H1 (cell line): ENCODE measurements around the gene MAPK8IP1. TPM values are rescaled to one million over a fixed set of nuclear protein-coding genes. Genes with fewer than 3 reads are reported as not detected.

Source experiments
- CTCF ChIA-PET: fragments of 300-600 bp; sonication (Branson Sonifier 250); formaldehyde crosslinking; loops from one replicate; lab custom pipeline; 2021; ENCODE audit not compliant: partially characterized antibody; lab: Charles Lee
- POLR2A ChIA-PET: fragments of 300-600 bp; sonication (Branson Sonifier 250); formaldehyde crosslinking; loops from one replicate; lab custom pipeline; 2021; ENCODE audit warnings: inconsistent platforms; ENCODE audit not compliant: partially characterized antibody; lab: Charles Lee
- DNase-seq, 2 experiments: peaks; one replicate each; pipeline versions ENCODE4 v3.0.0 to v3.0.0-alpha.2; 2010 to 2022; ENCODE audit warnings: low spot score in 2 of 2, low read depth in 1 of 2, mixed read lengths in 1 of 2
- FAIRE-seq: peaks from 2 replicates; lab custom pipeline; 2011; peaks lifted over from hg19 to GRCh38; lab: Jason Lieb, UNC
- H2AFZ ChIP-seq: 2 replicates; pipeline ENCODE4 v1.8.1; 2012; ENCODE audit warnings: low read length, inconsistent platforms
- H2AK5ac ChIP-seq: 2 replicates; pipeline ENCODE4 v1.6.1; 2013; ENCODE audit warnings: low read depth, low read length
- H2BK120ac ChIP-seq: replicated peaks from 2 replicates; pipeline ENCODE3; 2013; ENCODE audit warnings: low read depth, low read length, inconsistent platforms
- H2BK12ac ChIP-seq: 2 replicates; pipeline ENCODE4 v1.6.1; 2013; ENCODE audit warnings: low read depth, low read length
- H2BK15ac ChIP-seq: 2 replicates; pipeline ENCODE4 v1.6.1; 2013; ENCODE audit warnings: low read length
- H2BK20ac ChIP-seq: 2 replicates; pipeline ENCODE4 v1.6.1; 2013; ENCODE audit warnings: low read length
- H2BK5ac ChIP-seq: 2 replicates; pipeline ENCODE4 v1.6.1; 2013; ENCODE audit warnings: low read depth, low read length
- H3K14ac ChIP-seq: 2 replicates; pipeline ENCODE4 v1.6.1; 2013; ENCODE audit warnings: inconsistent platforms; ENCODE audit not compliant: insufficient read length
- H3K18ac ChIP-seq: 2 replicates; pipeline ENCODE4 v1.6.1; 2013; ENCODE audit warnings: low read length; ENCODE audit errors: extremely low read depth
- H3K23ac ChIP-seq: 2 replicates; pipeline ENCODE4 v1.6.1; 2013; ENCODE audit warnings: inconsistent platforms; ENCODE audit not compliant: insufficient read length
- H3K23me2 ChIP-seq: 2 replicates; pipeline ENCODE4 v1.6.1; 2013; ENCODE audit warnings: low read depth, low read length
- H3K27ac ChIP-seq: 2 replicates; pipeline ENCODE4 v1.6.1; 2011; ENCODE audit warnings: low read depth, low read length, inconsistent platforms
- H3K27me3 ChIP-seq, 4 experiments: replicated peaks in 1 of 4; 1 replicate in 1 of 4; 2 replicates in 3 of 4; pipeline versions ENCODE4 v1.6.1 to v1.8.1; 2011 to 2013; ENCODE audit warnings: low read length in 3 of 4, mild to moderate bottlenecking in 3 of 4, inconsistent platforms in 2 of 4, mixed read lengths in 2 of 4, moderate library complexity in 1 of 4; ENCODE audit not compliant: control insufficient read depth in 3 of 4, insufficient read depth in 3 of 4; ENCODE audit errors: extremely low read depth in 1 of 4
- H3K36me3 ChIP-seq, 4 experiments: 2 replicates each; pipeline versions ENCODE4 v1.6.1 to v1.8.1; 2011 to 2013; ENCODE audit warnings: mild to moderate bottlenecking in 4 of 4, low read length in 3 of 4, moderate library complexity in 2 of 4, control low read depth in 1 of 4, inconsistent platforms in 1 of 4; ENCODE audit not compliant: insufficient read depth in 4 of 4, control insufficient read depth in 2 of 4
- H3K4ac ChIP-seq: replicated peaks from 2 replicates; pipeline ENCODE3; 2013; ENCODE audit warnings: low read length, low read depth, mixed read lengths, inconsistent platforms; ENCODE audit not compliant: insufficient read length
- H3K4me1 ChIP-seq, 4 experiments: replicated peaks in 1 of 4; 1 replicate in 1 of 4; 2 replicates in 3 of 4; pipeline versions ENCODE4 v1.6.1 to v1.8.1; 2011 to 2013; ENCODE audit warnings: low read length in 3 of 4, inconsistent platforms in 2 of 4, mixed read lengths in 1 of 4; ENCODE audit not compliant: insufficient read depth in 4 of 4, control insufficient read depth in 3 of 4
- H3K4me2 ChIP-seq, 2 experiments: 2 replicates each; pipeline versions ENCODE4 v1.6.1 to v1.8.1; 2011 to 2013; ENCODE audit warnings: low read depth in 2 of 2, low read length in 2 of 2, control low read depth in 1 of 2, inconsistent platforms in 1 of 2, mild to moderate bottlenecking in 1 of 2; ENCODE audit not compliant: insufficient read depth in 1 of 2
- H3K4me3 ChIP-seq, 4 experiments: fragments of 200-600, 300-600 bp in 1 of 4; sonication (generic), shearing (Covaris generic), sonication (Bioruptor Twin) in 1 of 4; 2 replicates each; pipeline versions ENCODE4 v1.5.1 to v1.8.1; 2011 to 2016; ENCODE audit warnings: low read length in 4 of 4, low read depth in 3 of 4, control low read depth in 2 of 4, inconsistent platforms in 2 of 4, mild to moderate bottlenecking in 2 of 4, mixed read lengths in 1 of 4, moderate library complexity in 1 of 4; ENCODE audit not compliant: insufficient read depth in 2 of 4; ENCODE audit errors: extremely low read depth in 1 of 4
- H3K56ac ChIP-seq: replicated peaks from 2 replicates; pipeline ENCODE3; 2013; ENCODE audit warnings: low read depth, mild to moderate bottlenecking, mixed read lengths, low read length, inconsistent platforms; ENCODE audit not compliant: insufficient read length
- H3K79me1 ChIP-seq: 2 replicates; pipeline ENCODE4 v1.6.1; 2013; ENCODE audit warnings: low read depth, low read length, control low read depth
- H3K79me2 ChIP-seq, 2 experiments: 2 replicates each; pipeline versions ENCODE4 v1.6.1 to v1.8.1; 2012 to 2013; ENCODE audit warnings: low read length in 2 of 2, mild to moderate bottlenecking in 2 of 2, inconsistent platforms in 1 of 2; ENCODE audit not compliant: insufficient read depth in 2 of 2, control insufficient read depth in 1 of 2
- H3K9ac ChIP-seq, 4 experiments: replicated peaks in 1 of 4; 1 replicate in 1 of 4; 2 replicates in 3 of 4; pipeline versions ENCODE4 v1.6.1 to v1.8.1; 2011 to 2013; ENCODE audit warnings: low read depth in 3 of 4, low read length in 3 of 4, control low read depth in 2 of 4, mild to moderate bottlenecking in 2 of 4, moderate library complexity in 2 of 4, inconsistent platforms in 1 of 4; ENCODE audit errors: extremely low read depth in 1 of 4
- H3K9me3 ChIP-seq, 2 experiments: 2 replicates each; pipeline versions ENCODE4 v1.6.1 to v1.8.1; 2012 to 2013; ENCODE audit warnings: mild to moderate bottlenecking in 2 of 2, moderate library complexity in 2 of 2, control low read depth in 1 of 2, inconsistent platforms in 1 of 2, low read depth in 1 of 2, low read length in 1 of 2, mixed read lengths in 1 of 2; ENCODE audit not compliant: insufficient read depth in 2 of 2
- H4K20me1 ChIP-seq, 2 experiments: replicated peaks in 1 of 2; 2 replicates each; pipeline versions ENCODE3 to v1.8.1; 2011 to 2013; ENCODE audit warnings: inconsistent platforms in 2 of 2, low read length in 2 of 2, mild to moderate bottlenecking in 1 of 2; ENCODE audit not compliant: insufficient read depth in 2 of 2, control insufficient read depth in 1 of 2
- H4K5ac ChIP-seq: 2 replicates; pipeline ENCODE4 v1.6.1; 2013; ENCODE audit warnings: low read length, low read depth, mixed read lengths, inconsistent platforms; ENCODE audit not compliant: insufficient read length
- H4K8ac ChIP-seq: 2 replicates; pipeline ENCODE4 v1.8.0; 2013; ENCODE audit warnings: mild to moderate bottlenecking, moderate library complexity, low read length, inconsistent platforms; ENCODE audit not compliant: insufficient read depth; ENCODE audit errors: extremely low read depth
- H4K91ac ChIP-seq: replicated peaks from 2 replicates; pipeline ENCODE3; 2013; ENCODE audit warnings: low read length, mixed read lengths, inconsistent platforms; ENCODE audit not compliant: insufficient read length
- BCL11A ChIP-seq, 2 experiments: IDR thresholded peaks; one replicate each; pipeline ENCODE4 v1.6.1; 2011; ENCODE audit warnings: low read depth in 2 of 2, low read length in 2 of 2, mild to moderate bottlenecking in 2 of 2
- BRCA1 ChIP-seq: IDR thresholded peaks from 2 replicates; pipeline ENCODE4 v1.6.1; 2012; ENCODE audit warnings: low read depth, low read length, improper control_type of control experiment
- CBX5 ChIP-seq: fragments of 300-800, 300-1000 bp; sonication (generic); IDR thresholded peaks from 2 replicates; pipeline ENCODE4 v1.7.1; 2016; ENCODE audit warnings: antibody characterized with exemption, low read length, low read depth
- CREB1 ChIP-seq: IDR thresholded peaks from 2 replicates; pipeline ENCODE4 v1.6.1; 2012; ENCODE audit warnings: inconsistent platforms
- EP300 ChIP-seq, 2 experiments: IDR thresholded peaks; 1 replicate in 1 of 2; 2 replicates in 1 of 2; pipeline ENCODE4 v1.6.1; 2011 to 2012; ENCODE audit warnings: low read depth in 2 of 2, low read length in 2 of 2, mild to moderate bottlenecking in 2 of 2, borderline replicate concordance in 1 of 2, inconsistent platforms in 1 of 2, moderate library complexity in 1 of 2
- EZH2 ChIP-seq: fragments of 200-600 bp; sonication (generic); IDR thresholded peaks from 2 replicates; pipeline ENCODE4 v1.7.1; 2012; ENCODE audit warnings: low read depth, mild to moderate bottlenecking, moderate library complexity, low read length, inconsistent platforms; ENCODE audit not compliant: severe bottlenecking
- NRF1 ChIP-seq: IDR thresholded peaks from 2 replicates; pipeline ENCODE4 v1.6.1; 2011; ENCODE audit warnings: mild to moderate bottlenecking, low read depth, low read length, improper control_type of control experiment
- POLR2A ChIP-seq, 2 experiments: IDR thresholded peaks; 1 replicate in 1 of 2; 2 replicates in 1 of 2; pipeline ENCODE4 v1.6.1; 2011; ENCODE audit warnings: low read depth in 2 of 2, low read length in 2 of 2, mild to moderate bottlenecking in 2 of 2; ENCODE audit errors: control extremely low read depth in 1 of 2
- SP2 ChIP-seq: IDR thresholded peaks from 2 replicates; pipeline ENCODE4 v1.6.1; 2012; ENCODE audit warnings: mild to moderate bottlenecking, low read length, inconsistent platforms
- TBP ChIP-seq: IDR thresholded peaks from 2 replicates; pipeline ENCODE4 v1.6.1; 2011; ENCODE audit warnings: low read depth, low read length, improper control_type of control experiment
- YY1 ChIP-seq: IDR thresholded peaks from 2 replicates; pipeline ENCODE4 v1.6.1; 2011; ENCODE audit warnings: low read depth, mild to moderate bottlenecking, low read length
- ZNF274 ChIP-seq: IDR thresholded peaks from 2 replicates; pipeline ENCODE4 v1.7.0; 2012; ENCODE audit warnings: low read length, borderline replicate concordance; ENCODE audit errors: extremely low read depth
- WGBS, 2 experiments: shearing (Covaris generic) in 1 of 2; methylation state at CpG; one replicate each; pipeline versions ENCODE4 v1.1.6 to v1.1.7; 2013 to 2015; ENCODE audit warnings: low lambda C conversion rate in 2 of 2, mixed read lengths in 2 of 2, inconsistent platforms in 1 of 2, low coverage in 1 of 2, missing lambda C conversion rate in 1 of 2; ENCODE audit not compliant: insufficient replicate concordance in 2 of 2, insufficient coverage in 1 of 2, insufficient read length in 1 of 2; ENCODE audit errors: extremely low coverage in 1 of 2, missing lambda C conversion rate in 1 of 2; 5-methylcytosine and 5-hydroxymethylcytosine counted together
- polyA plus RNA-seq, 7 experiments: library from polyadenylated mRNA; depleted of rRNA in 3 of 7; stranded (reverse) in 5 of 7; unstranded in 2 of 7; fragments of >200 nt in 5 of 7; fragments of 200-250 nt in 2 of 7; gene quantifications; 1 replicate in 5 of 7; 2 replicates in 1 of 7; 4 replicates in 1 of 7; pipeline versions ENCODE4 v1.2.1 to v1.2.3, GENCODE V29; 2011 to 2013; ENCODE audit warnings: missing spikeins in 2 of 7, mixed read lengths in 2 of 7
- total RNA-seq: library from RNA; stranded (reverse); fragmentation: NEBNext Ultra II Directional; extraction: Animal tissue kit (Norgen Biotek cat#: 25700); gene quantifications from 2 replicates; pipeline ENCODE4 v1.2.1, GENCODE V29; 2021
- TF ChIP-seq, protein P1 (sequence below): IDR thresholded peaks from 2 replicates; pipeline ENCODE4 v1.6.1; 2012; ENCODE audit warnings: inconsistent platforms

Gene MAPK8IP1
- total and polyA plus RNA-seq, 2 of the 8 experiments (the other 6 are each of a cell fraction or from before 2014, with no cell fraction given) = 32.4 to 40.1 TPM

DNA sequence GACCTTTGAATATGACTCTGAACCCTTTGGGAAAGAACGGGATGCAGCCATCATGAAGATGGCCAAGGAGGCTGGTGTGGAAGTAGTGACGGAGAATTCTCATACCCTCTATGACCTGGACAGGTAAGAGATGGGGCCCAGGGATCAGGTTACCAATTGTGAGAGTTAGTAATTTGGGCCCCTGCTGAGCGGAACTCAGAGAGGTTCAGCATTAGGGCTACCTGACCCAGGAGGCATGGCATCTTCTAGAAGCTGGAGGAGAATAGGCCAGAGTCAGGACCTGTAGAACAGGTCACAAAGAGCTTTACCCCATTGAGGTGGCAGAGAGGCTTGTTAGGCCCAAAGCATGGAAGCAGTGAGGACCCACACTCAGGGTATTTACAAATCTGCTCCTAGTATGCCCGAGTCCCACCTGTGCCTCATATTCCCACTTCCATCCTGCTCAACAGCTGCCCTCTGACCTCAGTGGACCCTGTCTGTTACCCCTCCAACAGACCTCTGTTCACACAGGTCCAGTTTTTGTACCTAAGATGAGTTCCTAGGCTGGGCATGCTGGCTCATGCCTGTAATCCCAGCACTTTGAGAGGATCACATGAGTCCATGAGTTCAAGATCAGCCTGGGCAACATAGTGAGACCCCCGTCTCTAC, 26.6 kb upstream of the MAPK8IP1 start:
- Histone ChIP-seq H3K9me3 (no peaks in the 10 kb centered on the region), H3K14ac (no peak overlapping the region), H3K4me1 (peaks cover 13 to 28% (median 17%) of the 10 kb centered on the region in 4 experiments), H3K36me3 (peaks cover 3 to 27% (median 9%) of the 10 kb centered on the region in 4 experiments; a peak in 5 of 8 replicates), H3K23me2 (no peaks in the 10 kb centered on the region), H3K79me2 (no peaks in the 10 kb centered on the region), H3K4me3 (no peak overlapping the region), H2BK12ac (no peak overlapping the region), H2AK5ac (no peak overlapping the region), H2AFZ (no peak overlapping the region), H3K79me1 (no peaks in the 10 kb centered on the region), H3K4me2 (peak overlapping the region; percentile 30 to 48; a peak in 3 of 4 replicates), H4K8ac (no peak overlapping the region), H3K9ac (no peak overlapping the region), H3K23ac (no peak overlapping the region), H2BK20ac (no peak overlapping the region), H3K27ac (no peak overlapping the region; the same call in 1 of the 2 replicates), H3K4ac (no peak overlapping the region), H2BK15ac (no peak overlapping the region; the same call in 1 of the 2 replicates), H2BK120ac (no peak overlapping the region), H2BK5ac (0 out of 2 replicates have a peak overlapping the region, but pooled peaks have one; percentile 2), H4K91ac (no peak overlapping the region), H3K27me3 (no peaks in the 10 kb centered on the region), H4K20me1 (peaks cover 0 to 2% of the 10 kb centered on the region in 2 experiments), H4K5ac (no peak overlapping the region), H3K56ac (no peak overlapping the region), H3K18ac (peak overlapping the region; percentile 62; the same call in 1 of the 2 replicates)
- WGBS, 2 experiments = 85% methylated on average over 5 of the region's 5 CpGs; no CpG with 5 or more reads in 1 of the 2 experiments
- ChIA-PET POLR2A (interaction anchor here (1.0 to 4.7 kb wide), 2 partner anchors 9 to 11 kb away, joined by 3 to 17 read pairs; partner anchors contain the start of gene CRY2), CTCF (interaction anchor here (0.7 to 8.6 kb wide), 6 partner anchors 13 to 400 kb away, joined by 3 to 90 read pairs (median 4); no protein-coding TSS in a partner anchor)
- FAIRE-seq = no peak
- DNase-seq = no peak
- TF ChIP-seq YY1 (no peak), EZH2 (no peak), NRF1 (no peak), ZNF274 (no peak), BCL11A (IDR thresholded peaks at IDR 0.05; ENCODE audit: low read depth in 2 of 2, low read length in 2 of 2) (no peak), POLR2A (IDR thresholded peaks at IDR 0.05; ENCODE audit: control extremely low read depth in 1 of 2, low read depth in 2 of 2, low read length in 2 of 2) (no peak), CBX5 (no peak), TBP (no peak), EP300 (IDR thresholded peaks at IDR 0.05; ENCODE audit: borderline replicate concordance in 1 of 2, low read depth in 2 of 2, low read length in 2 of 2) (no peak), BRCA1 (no peak), SP2 (no peak), CREB1 (no peak)
- TF ChIP-seq, protein P1, sequence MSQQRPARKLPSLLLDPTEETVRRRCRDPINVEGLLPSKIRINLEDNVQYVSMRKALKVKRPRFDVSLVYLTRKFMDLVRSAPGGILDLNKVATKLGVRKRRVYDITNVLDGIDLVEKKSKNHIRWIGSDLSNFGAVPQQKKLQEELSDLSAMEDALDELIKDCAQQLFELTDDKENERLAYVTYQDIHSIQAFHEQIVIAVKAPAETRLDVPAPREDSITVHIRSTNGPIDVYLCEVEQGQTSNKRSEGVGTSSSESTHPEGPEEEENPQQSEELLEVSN = no peak
